ENCODE data around the gene CFL1.
A peak's percentile ranks its signal among the peaks of the same experiment; 100 is the strongest.
"Not testable (repeated sequence)": the region's sequence is repeated elsewhere in the genome, so short reads cannot be mapped to it uniquely, and the experiment has no call there.

Gene CFL1

DNA sequence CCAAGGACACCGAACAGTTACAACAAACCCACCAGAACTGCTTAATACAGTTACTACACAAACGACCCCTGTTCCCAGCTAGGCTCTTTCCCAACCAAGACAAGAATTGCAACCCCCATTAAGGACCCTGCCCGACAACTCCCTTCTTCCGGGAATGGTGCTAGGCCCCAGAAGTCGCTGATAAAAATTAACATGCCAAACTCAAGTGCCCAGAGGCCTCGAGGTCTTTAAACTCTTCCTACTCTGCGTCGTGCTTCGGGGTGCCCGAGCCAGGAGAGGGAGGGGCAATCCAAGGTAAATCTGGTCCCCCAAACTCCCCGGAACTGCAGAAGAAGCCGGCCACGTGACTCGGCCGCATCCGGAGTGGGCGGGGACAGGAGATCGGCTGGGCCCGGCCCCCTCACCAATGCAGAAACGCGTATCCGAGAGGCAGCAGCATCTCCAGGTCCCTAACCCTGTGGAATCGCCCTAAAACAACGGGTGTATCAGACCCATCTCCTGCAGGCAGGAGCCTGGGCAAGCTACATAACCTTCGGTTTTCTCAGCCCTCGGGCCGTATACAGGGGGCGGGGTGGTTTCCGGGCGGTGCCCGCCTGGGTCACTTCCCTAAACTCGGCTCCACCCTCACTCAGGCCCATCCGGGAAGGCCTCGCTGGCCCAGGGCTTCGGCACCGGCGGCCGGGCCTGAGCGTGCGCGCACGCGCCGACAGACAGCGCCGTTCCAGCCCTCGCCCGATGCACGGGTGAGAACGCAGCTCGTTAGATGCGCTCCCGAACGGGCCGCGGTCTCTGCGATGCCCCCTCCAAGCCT is 1.1 kb downstream of the CFL1 start:
- DNase-seq, result no peak

DNA sequence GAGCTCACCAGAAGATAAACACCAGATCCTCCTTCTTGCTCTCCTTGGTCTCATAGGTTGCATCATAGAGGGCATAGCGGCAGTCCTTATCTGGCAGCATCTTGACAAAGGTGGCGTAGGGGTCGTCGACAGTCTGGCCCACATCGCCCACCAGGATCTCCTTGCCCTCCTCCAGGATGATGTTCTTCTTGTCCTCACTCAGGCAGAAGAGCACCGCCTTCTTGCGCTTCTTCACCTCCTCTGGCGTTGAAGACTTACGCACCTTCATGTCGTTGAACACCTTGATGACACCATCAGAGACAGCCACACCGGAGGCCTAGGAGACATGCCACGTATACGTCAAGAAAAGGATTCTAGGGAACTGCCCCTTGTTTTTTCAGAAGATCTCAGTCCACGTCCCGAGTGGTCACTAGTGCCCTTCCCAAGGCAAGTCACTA is 2.0 kb downstream of the CFL1 start:
- DNase-seq, result no peak

- DNase-seq, result no peak
Measured at GRCh38 chr11:65854852-65855837, 2.8 kb downstream of the CFL1 start.

DNA sequence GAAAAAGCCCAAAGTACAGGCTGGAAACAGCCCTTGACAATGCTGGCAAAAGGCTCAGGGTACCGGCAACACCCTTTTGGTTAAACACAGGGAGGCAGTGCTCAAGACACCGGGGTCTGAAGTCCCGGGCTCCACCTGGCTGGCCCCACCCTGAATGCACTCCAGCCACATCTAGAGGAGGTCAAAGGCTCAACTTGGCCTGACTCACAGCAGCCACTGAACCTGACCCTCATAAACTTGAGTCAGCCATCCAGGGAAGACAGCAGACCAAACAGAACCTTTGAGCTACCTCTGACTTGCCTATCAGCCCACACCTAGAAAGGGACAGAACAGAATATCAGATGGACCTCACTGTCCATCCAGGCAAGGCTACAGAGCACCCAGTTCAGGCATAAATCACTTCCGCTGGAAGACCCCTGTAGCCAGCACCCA is 3.8 kb downstream of the CFL1 start:
- DNase-seq, result no peak

DNA sequence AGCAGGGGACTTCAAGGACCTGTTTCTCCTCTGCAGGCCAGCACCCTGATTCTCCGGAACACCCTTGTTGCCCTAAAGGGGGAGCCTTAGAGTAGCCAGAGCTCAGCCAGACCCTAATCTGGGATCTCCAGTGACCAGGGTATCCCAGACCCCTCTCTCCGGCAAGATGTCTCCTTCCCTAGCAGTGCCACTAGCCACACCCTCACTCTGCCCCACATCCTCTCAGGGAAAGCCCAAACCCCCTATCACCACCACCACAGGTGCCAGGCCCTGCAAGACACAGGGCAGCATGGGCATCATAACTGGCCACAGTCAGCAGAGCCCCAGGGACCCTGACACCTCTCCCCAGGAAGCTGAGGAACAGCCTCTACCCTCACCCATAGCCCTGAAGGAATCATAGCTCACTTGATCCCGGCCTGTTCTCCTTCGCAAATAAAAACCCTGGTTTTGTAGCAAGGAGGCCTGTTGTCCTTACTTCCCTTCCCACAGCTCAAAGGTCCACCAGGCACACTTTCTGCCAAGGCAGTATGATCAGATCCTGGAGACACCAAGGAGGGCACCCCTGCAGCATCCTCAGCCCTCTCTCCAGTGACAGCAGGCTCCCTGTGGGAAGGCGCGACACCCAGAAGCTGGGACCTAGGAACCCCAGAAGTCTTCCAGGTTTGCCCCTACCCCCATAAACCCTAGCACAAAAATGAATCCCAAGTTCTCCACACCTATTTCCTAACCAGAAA is 4.6 kb downstream of the CFL1 start:
- no peak for DNase-seq

DNA sequence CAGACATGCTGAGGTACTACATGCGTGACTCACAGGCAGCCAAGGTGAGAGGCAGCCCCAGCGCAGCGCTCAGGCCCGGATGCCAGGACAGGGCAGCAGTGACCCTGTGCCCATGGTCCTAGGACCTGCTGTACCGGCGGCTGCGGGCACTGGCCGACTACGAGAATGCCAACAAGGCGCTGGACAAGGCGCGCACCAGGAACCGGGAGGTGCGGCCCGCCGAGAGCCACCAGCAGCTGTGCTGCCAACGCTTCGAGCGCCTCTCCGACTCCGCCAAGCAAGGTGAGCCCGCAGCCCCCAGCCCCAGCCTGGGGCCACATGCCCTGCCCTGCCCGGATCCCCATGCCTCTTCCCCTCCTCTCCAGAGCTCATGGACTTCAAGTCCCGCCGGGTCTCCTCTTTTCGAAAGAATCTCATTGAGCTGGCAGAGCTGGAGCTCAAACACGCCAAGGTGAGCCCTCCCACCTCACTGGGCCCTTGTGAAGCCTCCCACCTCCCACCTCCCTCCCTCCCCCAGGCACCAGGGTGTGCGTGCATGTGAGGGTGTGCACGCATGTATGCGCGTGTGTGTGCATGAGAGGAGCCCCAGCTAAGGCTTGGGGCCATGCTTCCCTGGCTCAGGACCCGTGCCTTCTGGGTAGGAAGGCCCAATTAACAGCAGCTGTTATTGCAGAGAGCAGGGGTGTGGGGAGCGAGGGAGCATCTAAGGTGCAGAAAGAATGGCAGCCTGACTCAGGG is 5.3 kb downstream of the CFL1 start:
- no peak for DNase-seq

- DNase-seq, result no peak
Measured at GRCh38 chr11:65851811-65852507, 6.0 kb downstream of the CFL1 start.

DNA sequence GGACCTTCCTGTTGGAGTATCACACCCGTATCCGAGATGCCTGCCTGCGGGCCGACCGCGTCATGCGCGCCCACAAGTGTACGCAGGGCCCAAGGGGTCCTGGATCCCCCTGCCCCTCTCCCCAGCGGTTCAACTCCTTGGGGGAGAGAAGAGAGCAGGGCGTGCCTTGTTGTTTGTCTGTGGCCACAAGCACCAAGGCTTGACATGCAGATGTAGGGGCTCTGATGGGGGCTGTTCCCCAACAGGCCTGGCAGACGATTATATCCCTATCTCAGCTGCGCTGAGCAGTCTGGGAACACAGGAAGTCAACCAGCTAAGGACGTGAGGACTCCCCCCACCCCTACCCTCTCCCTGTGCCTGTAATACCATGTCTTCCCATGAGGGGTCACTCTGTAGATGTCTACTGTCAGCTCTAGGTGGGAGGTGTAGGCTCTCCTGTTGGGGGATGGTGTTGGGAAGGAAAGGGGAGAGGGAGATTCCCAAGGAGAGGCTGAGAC is 6.8 kb downstream of the CFL1 start:
- DNase-seq, result no peak

GRCh38 chr11:65850217-65851082 is 7.5 kb downstream of the CFL1 start:
- DNase-seq, result no peak

DNA sequence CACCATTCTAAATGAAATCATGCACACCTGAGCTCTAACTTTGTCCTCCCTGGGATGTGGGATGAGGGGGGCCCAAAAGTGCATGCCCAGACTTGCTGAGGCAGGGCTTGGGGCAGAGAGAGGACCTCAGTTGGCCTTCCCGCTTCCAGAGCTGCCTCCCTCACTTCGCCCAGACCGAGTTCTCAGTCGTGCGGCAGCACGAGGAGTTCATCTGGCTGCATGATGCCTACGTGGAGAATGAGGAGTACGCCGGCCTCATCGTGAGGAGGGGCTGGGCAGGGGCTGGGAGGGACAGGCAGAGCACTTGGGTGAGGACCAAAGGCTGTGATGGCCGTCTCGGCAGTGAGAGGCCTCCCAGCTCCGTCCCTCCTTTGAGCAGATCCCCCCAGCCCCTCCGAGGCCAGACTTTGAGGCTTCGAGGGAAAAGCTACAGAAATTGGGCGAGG is 8.2 kb downstream of the CFL1 start:
- no peak for DNase-seq

DNA sequence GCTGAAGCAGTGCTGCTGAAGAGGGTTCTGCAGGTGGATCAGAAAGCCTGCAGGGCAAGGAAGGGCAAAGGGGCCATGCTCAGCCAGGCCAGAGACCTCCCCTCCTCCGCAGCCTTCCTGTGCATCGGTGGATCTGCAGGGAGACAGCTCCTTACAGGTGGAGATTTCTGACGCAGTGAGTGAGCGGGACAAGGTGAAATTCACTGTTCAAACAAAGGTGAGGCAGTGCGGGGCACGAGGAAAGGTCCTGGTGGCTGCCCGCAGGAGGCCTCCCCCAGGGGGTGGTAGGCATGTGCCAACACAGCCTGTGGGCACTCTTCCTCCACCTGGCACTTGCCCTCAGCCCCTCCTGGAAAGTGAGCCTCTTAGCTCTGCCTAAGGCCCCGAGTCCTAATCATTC is 8.6 kb downstream of the CFL1 start:
- DNase-seq, result no peak

DNA sequence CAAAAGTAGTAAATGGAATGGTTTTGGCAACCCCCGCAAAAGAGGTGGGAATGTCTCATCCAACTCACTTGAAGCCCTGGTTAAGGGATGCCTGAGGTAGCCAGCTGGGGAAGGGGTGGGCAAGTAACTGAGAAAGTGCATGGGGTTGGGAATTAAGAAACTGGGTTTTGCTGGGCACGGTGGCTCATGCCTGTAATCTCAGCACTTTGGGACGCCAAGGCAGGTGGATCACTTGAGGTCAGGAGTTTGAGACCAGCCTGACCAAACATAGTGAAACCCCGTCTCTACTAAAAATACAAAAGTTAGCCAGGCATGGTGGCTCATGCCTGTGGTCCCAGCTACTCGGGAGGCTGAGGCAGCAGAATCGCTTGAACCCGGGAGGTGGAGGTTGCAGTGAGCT is 9.3 kb downstream of the CFL1 start:
- DNase-seq, result not testable (repeated sequence)

GRCh38 chr11:65847746-65848145 is 10.2 kb downstream of the CFL1 start:
- no peak for DNase-seq

DNA sequence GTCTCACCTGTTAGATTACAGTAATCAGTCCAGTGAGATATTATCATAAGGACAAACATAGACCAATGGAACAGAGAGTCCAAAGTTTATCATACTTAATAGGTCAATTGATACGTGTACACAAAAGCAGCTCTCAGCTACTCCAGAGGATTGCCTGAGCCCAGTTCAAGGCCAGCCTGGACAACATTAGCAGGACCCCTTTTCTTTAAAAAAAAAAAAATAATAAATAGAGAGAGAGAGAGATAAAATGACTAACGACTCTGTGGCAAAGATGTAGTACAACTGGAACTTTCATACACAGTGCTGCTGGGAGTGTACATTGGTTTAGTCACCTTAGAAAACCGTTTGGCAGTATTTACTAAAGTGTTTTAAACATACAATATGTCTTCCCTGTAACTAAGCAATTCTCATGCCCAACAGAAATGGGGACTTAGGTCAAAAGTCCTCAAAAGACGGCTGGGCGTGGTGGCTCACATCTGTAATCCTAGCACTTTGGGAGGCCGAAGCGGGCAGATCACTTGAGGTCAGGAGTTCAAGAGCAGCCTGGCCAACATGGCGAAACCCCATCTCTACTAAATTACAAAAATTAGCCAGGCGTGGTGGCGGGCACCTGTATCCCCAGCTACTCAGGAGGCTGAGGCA is 13.6 kb downstream of the CFL1 start:
- no peak for DNase-seq

- DNase-seq, result no peak
Measured at GRCh38 chr11:65843811-65844210, 14.2 kb downstream of the CFL1 start.

DNA sequence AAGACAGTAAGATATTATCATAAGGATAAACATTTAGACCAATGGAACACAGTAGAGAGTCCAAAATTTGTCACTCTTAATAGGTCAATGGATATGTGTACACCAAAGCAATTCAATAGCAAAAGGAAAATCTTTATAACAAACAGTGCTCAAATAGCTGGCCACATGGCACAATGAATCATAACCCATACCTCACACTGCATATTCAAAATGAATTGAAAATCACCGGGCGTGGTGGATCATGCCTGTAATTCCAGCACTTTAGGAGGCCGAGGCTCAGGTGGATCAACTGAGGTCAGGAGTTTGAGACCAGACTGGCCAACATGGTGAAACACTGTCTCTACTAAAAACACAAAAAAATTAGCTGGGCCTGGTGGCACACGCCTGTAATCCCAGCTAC is 15.8 kb downstream of the CFL1 start:
- DNase-seq, result no peak

DNA sequence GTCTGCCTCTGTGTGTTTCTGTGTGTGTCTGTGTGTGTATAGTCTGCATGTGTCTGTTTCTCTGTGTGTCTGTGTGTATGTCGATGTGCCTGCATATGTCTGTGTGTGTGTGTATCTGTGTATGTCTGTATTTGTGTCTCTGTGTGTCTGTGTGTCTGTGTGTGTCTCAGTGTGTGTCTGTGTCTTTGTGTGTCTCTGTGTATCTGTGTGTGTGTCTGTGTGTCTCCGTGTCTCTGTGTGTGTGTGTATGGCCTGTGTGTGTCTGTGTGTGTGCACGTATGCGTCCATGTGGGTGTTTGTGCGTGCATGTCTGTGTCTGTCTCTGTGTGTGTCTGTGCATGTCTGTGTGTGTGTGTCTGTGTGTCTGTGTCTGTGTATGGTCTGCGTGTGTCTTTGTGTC is 23.8 kb downstream of the CFL1 start:
- DNase-seq, result no peak

DNA sequence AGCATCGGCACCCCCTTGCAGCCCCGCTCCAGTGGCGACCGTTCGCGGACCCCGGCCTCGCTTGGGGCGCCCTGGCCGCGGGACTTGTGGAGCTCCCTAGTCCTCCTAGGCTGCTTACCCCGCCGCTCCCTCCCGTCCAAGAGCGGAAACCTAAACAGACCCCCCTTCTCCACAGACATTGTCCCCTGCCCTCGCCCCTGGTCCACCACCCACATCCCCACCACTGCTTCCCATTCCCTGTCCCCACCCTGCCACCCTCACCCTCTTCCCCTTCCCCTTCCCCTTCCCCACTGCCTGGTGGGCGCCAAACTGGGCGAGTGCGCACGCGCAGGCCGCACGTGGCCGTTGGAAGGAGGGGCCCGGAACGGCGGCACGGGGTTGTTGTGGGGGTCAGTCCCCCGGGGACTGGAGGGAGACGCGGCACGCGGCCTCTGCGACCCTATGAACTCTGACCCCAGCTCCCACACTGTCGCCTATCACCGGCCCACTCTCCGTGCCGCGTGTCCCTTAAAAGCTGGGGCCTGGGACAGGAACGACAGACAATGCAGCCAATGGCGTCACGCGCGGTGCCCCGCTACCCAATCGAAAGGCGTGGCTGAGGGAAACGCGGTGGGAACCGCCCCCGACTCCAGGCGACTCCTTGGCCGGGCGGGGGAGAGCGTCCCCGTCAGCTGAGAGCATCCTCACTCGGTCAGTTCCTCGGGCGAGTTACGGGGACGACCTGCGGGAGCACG is 24.5 kb downstream of the CFL1 start, which contains the start of gene SNX32:
TSS of gene SNX32 (plus strand) at position 667 of the 734 bp plus-strand sequence. CDS start 103 bp downstream, outside the sequence.
- peak; percentile 23 for DNase-seq

GRCh38 chr11:65832231-65832630 is 25.7 kb downstream of the CFL1 start:
- DNase-seq, result not testable (repeated sequence)
